BLaER1 treated with 17β-estradiol and CSF1 and Interleukin-3, amounts not matched to agents 10 nM and 100 nM (cell line): ENCODE data around the gene IRAK2.
A peak's percentile ranks its signal among the peaks of the same experiment; 100 is the strongest.
"Not testable (repeated sequence)": the region's sequence is repeated elsewhere in the genome, so short reads cannot be mapped to it uniquely, and the experiment has no call there.

Experiments
- H3K27ac ChIP-seq, 11 experiments: shearing (Covaris generic); formaldehyde crosslinking; 2 replicates each; pipeline ENCODE4 v1.8.1; 2022
- H3K27me3 ChIP-seq, 11 experiments: shearing (Covaris generic); formaldehyde crosslinking; 2 replicates each; pipeline ENCODE4 v1.8.1; 2022
- H3K36me3 ChIP-seq, 11 experiments: shearing (Covaris generic); formaldehyde crosslinking; 2 replicates each; pipeline ENCODE4 v1.8.1; 2022
- H3K4me1 ChIP-seq, 10 experiments: shearing (Covaris generic); formaldehyde crosslinking; 2 replicates each; pipeline ENCODE4 v1.8.1; 2022
- H3K4me2 ChIP-seq, 11 experiments: shearing (Covaris generic); formaldehyde crosslinking; 2 replicates each; pipeline ENCODE4 v1.8.1; 2022
- H3K4me3 ChIP-seq, 10 experiments: shearing (Covaris generic); formaldehyde crosslinking; 2 replicates each; pipeline ENCODE4 v1.8.1; 2022
- H3K9ac ChIP-seq, 11 experiments: shearing (Covaris generic); formaldehyde crosslinking; 2 replicates each; pipeline ENCODE4 v1.8.1; 2022
- H3K9me3 ChIP-seq, 11 experiments: shearing (Covaris generic); formaldehyde crosslinking; replicated peaks in 1 of 11; 2 replicates each; pipeline ENCODE4 v1.8.1; 2022
- H4K20me1 ChIP-seq, 11 experiments: shearing (Covaris generic); formaldehyde crosslinking; 2 replicates each; pipeline ENCODE4 v1.8.1; 2022
- Cebpa-rat ChIP-seq, 11 experiments: shearing (Covaris generic); IDR thresholded peaks; 2 replicates each; pipeline ENCODE4 v1.8.1; 2022

The IRAK2 gene

GRCh38 chr3:10268116-10268515 lies 103.4 kb downstream of the IRAK2 start:
- H3K4me1 ChIP-seq, result peaks cover 6 to 44% (median 13%) of the 10 kb centered on the region in 10 experiments
- H3K9ac ChIP-seq, result peak overlapping the region in 1 of 11 experiments; percentile 20; a peak in 1 of 22 replicates
- H4K20me1 ChIP-seq, result peaks cover 98 to 100% (median 100%) of the 10 kb centered on the region in 11 experiments
- no peaks in the 10 kb centered on the region for H3K9me3 ChIP-seq
- no peak overlapping the region for H3K4me3 ChIP-seq
- H3K27me3 ChIP-seq, result no peaks in the 10 kb centered on the region
- H3K27ac ChIP-seq, result peak overlapping the region in 1 of 11 experiments; percentile 17; a peak in 1 of 22 replicates
- TF ChIP-seq Cebpa-rat (IDR thresholded peaks at IDR 0.05), result no peak
- peaks cover 86 to 100% (median 99%) of the 10 kb centered on the region in 11 experiments for H3K36me3 ChIP-seq
- peak overlapping the region in 1 of 11 experiments; percentile 49; a peak in 3 of 22 replicates for H3K4me2 ChIP-seq

GRCh38 chr3:10268930-10269329 lies 104.2 kb downstream of the IRAK2 start:
- peaks cover 98 to 100% (median 100%) of the 10 kb centered on the region in 11 experiments for H4K20me1 ChIP-seq
- no peak overlapping the region for H3K9ac ChIP-seq
- no peaks in the 10 kb centered on the region for H3K27me3 ChIP-seq
- H3K4me2 ChIP-seq, result no peak overlapping the region
- peaks cover 78 to 100% (median 99%) of the 10 kb centered on the region in 11 experiments for H3K36me3 ChIP-seq
- no peak for TF ChIP-seq Cebpa-rat (IDR thresholded peaks at IDR 0.05)
- no peak overlapping the region for H3K27ac ChIP-seq
- no peaks in the 10 kb centered on the region for H3K9me3 ChIP-seq
- peaks cover 14 to 47% (median 21%) of the 10 kb centered on the region in 10 experiments for H3K4me1 ChIP-seq
- H3K4me3 ChIP-seq, result no peak overlapping the region

DNA sequence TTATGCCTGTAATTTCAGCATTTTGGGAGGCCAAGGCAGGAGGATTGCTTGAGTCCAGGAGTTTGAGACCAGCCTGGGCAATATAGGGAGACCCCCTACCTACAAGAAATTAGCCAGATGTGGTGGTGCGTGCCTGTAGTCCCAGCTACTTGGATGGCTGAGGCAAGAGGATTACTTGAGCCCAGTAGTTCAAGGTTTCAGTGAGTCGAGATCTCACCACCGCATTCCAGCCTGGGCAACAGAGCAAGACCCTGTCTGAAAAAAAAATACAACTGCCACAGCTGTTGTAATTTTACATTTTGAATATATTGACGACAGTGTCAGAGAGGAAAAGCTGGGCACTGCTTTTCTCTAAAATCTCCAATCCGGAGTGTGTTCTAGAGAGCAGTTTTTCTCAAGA lies 104.7 kb downstream of the IRAK2 start:
- Histone ChIP-seq H3K27me3 (no peaks in the 10 kb centered on the region), H3K27ac (no peak overlapping the region), H3K4me1 (peaks cover 20 to 49% (median 26%) of the 10 kb centered on the region in 10 experiments), H3K9ac (no peak overlapping the region), H3K9me3 (no peaks in the 10 kb centered on the region), H3K36me3 (peaks cover 77 to 100% (median 99%) of the 10 kb centered on the region in 11 experiments), H3K4me3 (no peak overlapping the region), H3K4me2 (no peak overlapping the region), H4K20me1 (peaks cover 98 to 100% (median 100%) of the 10 kb centered on the region in 11 experiments)
- no peak for TF ChIP-seq Cebpa-rat (IDR thresholded peaks at IDR 0.05)

DNA sequence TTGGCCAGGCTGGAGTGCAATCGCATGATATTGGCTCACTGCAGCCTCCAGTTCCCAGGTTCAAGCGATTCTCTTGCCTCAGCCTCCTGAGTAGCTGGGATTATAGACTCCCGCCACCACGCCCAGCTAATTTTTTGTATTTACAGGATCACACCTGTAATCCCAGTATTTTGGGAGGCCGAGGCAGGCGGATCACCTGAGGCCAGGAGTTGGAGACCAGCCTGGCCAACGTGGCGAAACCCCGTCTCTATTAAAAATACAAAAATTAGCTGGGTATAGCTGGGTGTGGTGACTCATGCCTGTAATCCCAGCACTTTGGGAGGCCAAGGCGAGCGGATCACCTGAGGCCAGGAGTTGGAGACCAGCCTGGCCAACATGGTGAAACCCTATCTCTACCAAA lies 107.8 kb downstream of the IRAK2 start:
- not testable (repeated sequence) for H3K4me3 ChIP-seq, H3K9me3 ChIP-seq, H3K27ac ChIP-seq, H3K27me3 ChIP-seq
- 0 out of 22 replicates have a peak overlapping the region, but pooled peaks of 1 of the 11 experiments have one; percentile 15 for H3K9ac ChIP-seq
- H4K20me1 ChIP-seq, result peaks cover 99 to 100% (median 100%) of the 10 kb centered on the region in 11 experiments
- peak overlapping the region; percentile 58 to 85 (median 75); a peak in 21 of 22 replicates for H3K4me2 ChIP-seq
- H3K36me3 ChIP-seq, result peaks cover 80 to 100% (median 100%) of the 10 kb centered on the region in 11 experiments
- peaks cover 29 to 47% (median 39%) of the 10 kb centered on the region in 10 experiments for H3K4me1 ChIP-seq

GRCh38 chr3:10272977-10273376 lies 108.3 kb downstream of the IRAK2 start:
- no peak for TF ChIP-seq Cebpa-rat (IDR thresholded peaks at IDR 0.05)
- peaks cover 34 to 49% (median 39%) of the 10 kb centered on the region in 10 experiments for H3K4me1 ChIP-seq
- peaks cover 82 to 100% (median 100%) of the 10 kb centered on the region in 11 experiments for H3K36me3 ChIP-seq
- peak overlapping the region; percentile 58 to 85 (median 75) for H3K4me2 ChIP-seq
- no peaks in the 10 kb centered on the region for H3K9me3 ChIP-seq
- H3K9ac ChIP-seq, result peak overlapping the region in 10 of 11 experiments; percentile 5 to 49 (median 24); a peak in 10 of 22 replicates
- no peak overlapping the region for H3K4me3 ChIP-seq
- H3K27me3 ChIP-seq, result no peaks in the 10 kb centered on the region
- H4K20me1 ChIP-seq, result peaks cover 99 to 100% (median 100%) of the 10 kb centered on the region in 11 experiments
- H3K27ac ChIP-seq, result peak overlapping the region in 5 of 11 experiments; percentile 3 to 49 (median 15); a peak in 2 of 22 replicates

DNA sequence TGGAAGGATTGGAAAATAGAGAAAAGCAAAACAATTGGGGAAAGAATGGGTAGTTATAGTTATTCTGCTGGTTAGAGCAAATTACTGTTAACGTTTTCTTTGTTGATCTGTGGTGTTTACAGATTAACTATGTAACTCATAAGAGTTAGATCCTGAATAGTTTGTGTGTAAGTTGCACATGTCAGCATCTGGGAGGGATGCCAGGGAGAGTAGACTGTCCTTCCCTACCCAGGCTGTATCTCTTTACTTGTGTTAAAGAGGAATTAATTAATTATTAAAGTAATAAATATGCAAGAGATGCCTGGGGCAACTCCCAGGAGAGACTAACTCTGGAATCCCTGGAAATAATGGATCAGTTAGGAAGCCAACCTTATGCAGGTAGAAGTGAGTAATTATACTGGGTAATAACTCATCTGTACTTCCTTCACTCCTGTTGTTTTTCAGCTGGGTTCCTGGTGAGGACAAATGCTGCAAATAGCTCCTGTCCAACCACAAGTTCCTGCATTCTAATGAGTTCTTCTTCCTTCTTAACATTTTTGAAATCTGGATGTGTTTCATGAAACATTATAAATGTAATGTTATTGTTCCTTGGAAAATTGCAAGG lies 109.1 kb downstream of the IRAK2 start:
- Histone ChIP-seq H3K9ac (peak overlapping the region in 10 of 11 experiments; percentile 0 to 49 (median 24); a peak in 11 of 22 replicates), H3K4me2 (peak overlapping the region; percentile 58 to 85 (median 75)), H3K27me3 (no peaks in the 10 kb centered on the region), H3K36me3 (peaks cover 84 to 100% (median 100%) of the 10 kb centered on the region in 11 experiments), H3K27ac (peak overlapping the region in 3 of 11 experiments; percentile 15 to 49 (median 28); a peak in 6 of 22 replicates), H4K20me1 (peaks cover 99 to 100% (median 100%) of the 10 kb centered on the region in 11 experiments), H3K9me3 (no peaks in the 10 kb centered on the region), H3K4me3 (0 out of 20 replicates have a peak overlapping the region, but pooled peaks of 2 of the 10 experiments have one; percentile 13 to 26), H3K4me1 (peaks cover 37 to 49% (median 39%) of the 10 kb centered on the region in 10 experiments)
- no peak for TF ChIP-seq Cebpa-rat (IDR thresholded peaks at IDR 0.05)

GRCh38 chr3:10274601-10275000 lies 109.9 kb downstream of the IRAK2 start:
- Histone ChIP-seq H4K20me1 (peaks cover 92 to 100% (median 96%) of the 10 kb centered on the region in 11 experiments), H3K9ac (no peak overlapping the region), H3K36me3 (peaks cover 84 to 100% (median 98%) of the 10 kb centered on the region in 11 experiments), H3K4me2 (peak overlapping the region; percentile 58 to 85 (median 75); a peak in 19 of 22 replicates), H3K9me3 (no peaks in the 10 kb centered on the region), H3K27me3 (no peaks in the 10 kb centered on the region), H3K27ac (no peak overlapping the region; a peak in 1 of 22 replicates), H3K4me1 (peaks cover 38 to 49% (median 43%) of the 10 kb centered on the region in 10 experiments), H3K4me3 (no peak overlapping the region)
- TF ChIP-seq Cebpa-rat (IDR thresholded peaks at IDR 0.05), result no peak

DNA sequence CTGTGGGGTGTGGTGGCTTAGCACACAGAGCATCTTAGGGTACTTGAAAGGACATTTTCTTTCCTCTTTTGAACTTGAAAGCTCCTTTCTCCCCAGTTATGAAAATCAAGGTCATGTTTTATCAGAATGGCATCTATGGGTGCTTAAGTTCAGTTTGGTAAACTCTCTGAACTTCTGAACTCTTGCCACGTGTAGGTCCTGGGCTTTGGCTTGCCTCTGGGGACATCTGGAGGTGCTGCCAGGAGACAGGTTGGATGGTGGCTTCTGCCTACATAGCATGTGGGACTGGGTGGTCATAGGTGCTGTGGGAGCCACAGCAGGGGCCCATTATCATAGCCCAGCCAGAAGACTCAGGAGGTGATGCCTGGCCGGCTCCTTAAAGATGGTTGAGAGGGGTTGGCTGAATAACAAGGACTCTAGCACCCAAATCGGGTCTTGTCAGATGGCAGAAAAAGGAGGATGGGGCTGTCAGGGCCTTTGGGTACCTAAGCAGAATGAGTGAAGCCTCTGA lies 112.5 kb downstream of the IRAK2 start:
- Histone ChIP-seq H3K9ac (no peak overlapping the region), H3K4me1 (peaks cover 52 to 70% (median 64%) of the 10 kb centered on the region in 10 experiments), H3K4me2 (peak overlapping the region in 6 of 11 experiments; percentile 3 to 38 (median 12); a peak in 5 of 22 replicates), H4K20me1 (peaks cover 66 to 96% (median 84%) of the 10 kb centered on the region in 11 experiments), H3K27me3 (no peaks in the 10 kb centered on the region), H3K9me3 (no peaks in the 10 kb centered on the region), H3K27ac (peak overlapping the region in 1 of 11 experiments; percentile 3; a peak in 1 of 22 replicates), H3K36me3 (peaks cover 76 to 96% (median 93%) of the 10 kb centered on the region in 11 experiments), H3K4me3 (no peak overlapping the region)
- no peak for TF ChIP-seq Cebpa-rat (IDR thresholded peaks at IDR 0.05)

- no peak for TF ChIP-seq Cebpa-rat (IDR thresholded peaks at IDR 0.05)
- H3K27me3 ChIP-seq, result no peaks in the 10 kb centered on the region
- H4K20me1 ChIP-seq, result peaks cover 53 to 86% (median 72%) of the 10 kb centered on the region in 11 experiments
- H3K27ac ChIP-seq, result no peak overlapping the region; a peak in 1 of 22 replicates
- H3K4me2 ChIP-seq, result peak overlapping the region in 1 of 11 experiments; percentile 10; a peak in 1 of 22 replicates
- H3K9me3 ChIP-seq, result no peaks in the 10 kb centered on the region
- no peak overlapping the region for H3K4me3 ChIP-seq
- H3K4me1 ChIP-seq, result peaks cover 52 to 70% (median 65%) of the 10 kb centered on the region in 10 experiments
- H3K9ac ChIP-seq, result peak overlapping the region in 2 of 11 experiments; percentile 1 to 38; a peak in 1 of 22 replicates
- H3K36me3 ChIP-seq, result peaks cover 83 to 96% (median 91%) of the 10 kb centered on the region in 11 experiments
Measured at GRCh38 chr3:10278501-10278900, 113.8 kb downstream of the IRAK2 start.
